Measurements from ENCODE around the gene IQCK. TPM values are rescaled to one million over a fixed set of nuclear protein-coding genes. Genes with fewer than 3 reads are reported as not detected.

IQCK gene
- total RNA-seq, 1 donor from 2014 or later = 19.2 TPM

- Histone ChIP-seq H3K4me3 (no peak overlapping the region), H3K9me3 (no peaks in the 10 kb centered on the region), H3K27ac (no peak overlapping the region), H3K4me1 (no peaks in the 10 kb centered on the region), H3K27me3 (no peaks in the 10 kb centered on the region), H3K36me3 (peaks cover 0 to 5% of the 10 kb centered on the region in 2 donors)
- intact Hi-C loops (cut with DNase I) = no loop called here
- no peak for DNase-seq (ENCODE audit: extremely low spot score in 2 of 2)
- TF ChIP-seq POLR2AphosphoS5 (IDR thresholded peaks at IDR 0.05; ENCODE audit: insufficient read depth in 1 of 2, low read depth in 1 of 2) = no peak
Measured at GRCh38 chr16:19733551-19733950, 15.5 kb downstream of the IQCK start.

GRCh38 chr16:19735074-19735867 is 17.2 kb downstream of the IQCK start:
- Histone ChIP-seq H3K36me3 (peaks cover 0 to 5% of the 10 kb centered on the region in 2 donors), H3K27me3 (no peaks in the 10 kb centered on the region), H3K9me3 (no peaks in the 10 kb centered on the region), H3K4me3 (no peak overlapping the region), H3K27ac (no peak overlapping the region), H3K4me1 (no peaks in the 10 kb centered on the region)
- no peak for DNase-seq (ENCODE audit: extremely low spot score in 2 of 2)
- intact Hi-C loops (cut with DNase I) = no loop called here
- TF ChIP-seq CTCF (IDR thresholded peaks at IDR 0.05) = no peak

- intact Hi-C loops (cut with DNase I) = no loop called here
Measured at GRCh38 chr16:19737306-19738038, 19.4 kb downstream of the IQCK start.

GRCh38 chr16:19741354-19741753 is 23.3 kb downstream of the IQCK start:
- Histone ChIP-seq H3K36me3 (no peaks in the 10 kb centered on the region), H3K27me3 (no peaks in the 10 kb centered on the region), H3K4me1 (no peaks in the 10 kb centered on the region), H3K9me3 (no peaks in the 10 kb centered on the region), H3K4me3 (no peak overlapping the region), H3K27ac (no peak overlapping the region)
- TF ChIP-seq POLR2AphosphoS5 (IDR thresholded peaks at IDR 0.05; ENCODE audit: insufficient read depth in 1 of 2, low read depth in 1 of 2) (no peak), CTCF (IDR thresholded peaks at IDR 0.05) (no peak), POLR2A (IDR thresholded peaks at IDR 0.05) (no peak)
- intact Hi-C loops (cut with DNase I) = no loop called here
- no peak for DNase-seq (ENCODE audit: extremely low spot score in 2 of 2)

More at GRCh38 chr16:19737306-19738038, 19.4 kb downstream of the IQCK start:
- Histone ChIP-seq H3K27ac (no peak overlapping the region), H3K4me1 (no peaks in the 10 kb centered on the region), H3K9me3 (no peaks in the 10 kb centered on the region), H3K4me3 (no peak overlapping the region), H3K27me3 (no peaks in the 10 kb centered on the region), H3K36me3 (peaks cover 0 to 5% of the 10 kb centered on the region in 2 donors)
- TF ChIP-seq POLR2A (IDR thresholded peaks at IDR 0.05) (no peak), POLR2AphosphoS5 (IDR thresholded peaks at IDR 0.05; ENCODE audit: insufficient read depth in 1 of 2, low read depth in 1 of 2) (no peak), CTCF (IDR thresholded peaks at IDR 0.05) (no peak)
- DNase-seq (ENCODE audit: extremely low spot score in 2 of 2) = no peak

- Histone ChIP-seq H3K36me3 (no peaks in the 10 kb centered on the region), H3K4me1 (no peaks in the 10 kb centered on the region), H3K4me3 (no peak overlapping the region), H3K27me3 (no peaks in the 10 kb centered on the region), H3K9me3 (no peaks in the 10 kb centered on the region), H3K27ac (no peak overlapping the region)
- intact Hi-C loops (cut with DNase I) = no loop called here
- no peak for DNase-seq (ENCODE audit: extremely low spot score in 2 of 2)
- TF ChIP-seq POLR2A (IDR thresholded peaks at IDR 0.05) (no peak), CTCF (IDR thresholded peaks at IDR 0.05) (no peak), POLR2AphosphoS5 (IDR thresholded peaks at IDR 0.05; ENCODE audit: insufficient read depth in 1 of 2, low read depth in 1 of 2) (no peak)
Measured at GRCh38 chr16:19743816-19744159, 25.7 kb downstream of the IQCK start.

Measured in vagina (tissue), 2 donors.